ENCODE results near the gene PHIP. TPM values are rescaled to one million over a fixed set of nuclear protein-coding genes. Genes with fewer than 3 reads are reported as not detected.

The PHIP gene
- total RNA-seq (2021) (20.6 and 29.0 TPM in 2 replicates), Bru-seq, nascent RNA (percentile 94 among the genes with signal in this experiment), BruChase-seq, experiment 1, labeled RNA remaining after a 2-hour chase (percentile 92 among the genes with signal in this experiment), BruChase-seq, experiment 2, labeled RNA remaining after a 6-hour chase (percentile 89 among the genes with signal in this experiment)
- long read RNA-seq, full-length matches to known transcripts = 4 of 20 reads
- long read RNA-seq, partial matches to known transcripts = 11 of 20 reads
- long read RNA-seq, other reads (novel, unspliced or antisense) = 5 of 20 reads

DNA sequence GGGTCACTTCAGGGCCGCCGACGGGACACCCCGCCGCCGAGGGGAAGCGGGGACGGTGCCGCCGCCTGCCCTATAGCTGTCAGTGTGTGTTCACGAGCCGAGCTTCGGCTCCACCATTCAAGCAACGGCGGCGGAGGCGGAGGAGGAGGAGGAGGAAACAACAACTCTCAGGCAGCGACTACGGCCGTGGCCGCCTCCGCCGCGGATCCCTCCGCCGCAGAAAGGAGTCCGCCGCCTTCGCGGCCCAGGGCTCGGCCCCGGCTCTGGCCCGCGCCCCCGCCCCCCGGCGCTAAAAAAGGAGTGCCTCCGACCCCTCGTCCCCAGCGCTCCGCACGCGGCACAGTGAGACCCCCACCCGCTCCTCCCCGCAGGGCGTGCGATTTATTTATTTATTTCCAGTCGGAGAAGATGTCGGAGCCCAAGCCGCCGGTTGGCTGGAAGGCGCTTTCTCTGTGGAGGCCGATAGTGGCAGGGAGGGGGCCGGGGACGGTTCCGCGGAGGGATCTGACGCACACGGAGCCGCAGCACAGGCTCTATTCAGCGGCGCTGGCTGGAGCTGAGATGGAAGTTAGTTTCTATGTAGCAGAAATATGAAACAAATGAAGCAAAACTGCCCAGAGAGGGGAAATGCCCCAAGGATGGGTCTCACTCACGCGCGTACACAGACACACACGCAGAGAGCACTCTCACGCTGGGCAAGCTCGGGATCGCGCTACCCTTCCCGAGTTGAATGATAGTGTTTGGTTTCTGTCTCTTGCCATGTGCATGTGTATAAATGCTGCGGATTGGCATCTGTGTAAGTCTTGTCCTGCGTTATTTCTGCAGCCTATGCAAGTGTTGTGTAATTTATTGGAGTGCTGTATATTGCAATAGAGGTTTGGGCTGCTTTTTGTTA is at the start of gene PHIP:
PHIP (minus strand) TSS at position 180 of the 895 bp plus-strand sequence. CDS start 186 bp downstream, outside the sequence.
- Histone ChIP-seq H3K4me2 (peak within 1 kb of the TSS; percentile 90), H2AFZ (peak within 1 kb of the TSS; percentile 96), H3F3A (ENCODE audit: insufficient read depth, low read depth) (0 out of 2 replicates have a peak, but pooled peaks cover 4% of the 10 kb centered on the region), H3K79me2 (ENCODE audit: low read depth) (peaks cover 34% of the 10 kb centered on the region), H3K27ac (peak within 1 kb of the TSS; percentile 69), H3K4me1 (replicated peaks; ENCODE audit: insufficient read depth) (peaks cover 22% of the 10 kb centered on the region; the same call in 1 of the 2 replicates), H4K20me1 (ENCODE audit: insufficient read depth) (peaks cover 5% of the 10 kb centered on the region; the same call in 1 of the 2 replicates), H3K9me2 (ENCODE audit: insufficient read depth) (no peaks in the 10 kb centered on the region), H3K9me3 (ENCODE audit: insufficient read depth, low read depth) (no peaks in the 10 kb centered on the region), H3K27me3 (ENCODE audit: insufficient read depth, low read depth) (no peaks in the 10 kb centered on the region), H3K4me3 (peak within 1 kb of the TSS; percentile 89), H3K36me3 (ENCODE audit: low read depth) (peaks cover 6% of the 10 kb centered on the region; the same call in 1 of the 2 replicates)
- no peak for TF ChIP-seq EZH2 (IDR thresholded peaks at IDR 0.05; ENCODE audit: low read depth)
- TF ChIP-seq, protein P1, sequence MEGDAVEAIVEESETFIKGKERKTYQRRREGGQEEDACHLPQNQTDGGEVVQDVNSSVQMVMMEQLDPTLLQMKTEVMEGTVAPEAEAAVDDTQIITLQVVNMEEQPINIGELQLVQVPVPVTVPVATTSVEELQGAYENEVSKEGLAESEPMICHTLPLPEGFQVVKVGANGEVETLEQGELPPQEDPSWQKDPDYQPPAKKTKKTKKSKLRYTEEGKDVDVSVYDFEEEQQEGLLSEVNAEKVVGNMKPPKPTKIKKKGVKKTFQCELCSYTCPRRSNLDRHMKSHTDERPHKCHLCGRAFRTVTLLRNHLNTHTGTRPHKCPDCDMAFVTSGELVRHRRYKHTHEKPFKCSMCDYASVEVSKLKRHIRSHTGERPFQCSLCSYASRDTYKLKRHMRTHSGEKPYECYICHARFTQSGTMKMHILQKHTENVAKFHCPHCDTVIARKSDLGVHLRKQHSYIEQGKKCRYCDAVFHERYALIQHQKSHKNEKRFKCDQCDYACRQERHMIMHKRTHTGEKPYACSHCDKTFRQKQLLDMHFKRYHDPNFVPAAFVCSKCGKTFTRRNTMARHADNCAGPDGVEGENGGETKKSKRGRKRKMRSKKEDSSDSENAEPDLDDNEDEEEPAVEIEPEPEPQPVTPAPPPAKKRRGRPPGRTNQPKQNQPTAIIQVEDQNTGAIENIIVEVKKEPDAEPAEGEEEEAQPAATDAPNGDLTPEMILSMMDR (conservative IDR thresholded peaks at IDR 0.05) = no peak
- BruUV-seq (replicated peaks) = TSS peak; percentile 70
- CTCF ChIA-PET = no interaction called here
- POLR2A ChIA-PET (ENCODE audit: unreplicated experiment) = interaction anchor here (0.5 to 0.7 kb wide), 2 partner anchors 458 to 567 kb away, joined by 3 to 4 read pairs; no protein-coding TSS in a partner anchor
- DNase-seq = peak; percentile 71 to 89
- intact Hi-C loops (cut with micrococcal nuclease; ENCODE audit: unreplicated experiment) = loop anchor here (2.0 to 10.0 kb wide), 7 partner anchors 89 to 736 kb away; partner anchors contain the start of gene LCA5

DNA sequence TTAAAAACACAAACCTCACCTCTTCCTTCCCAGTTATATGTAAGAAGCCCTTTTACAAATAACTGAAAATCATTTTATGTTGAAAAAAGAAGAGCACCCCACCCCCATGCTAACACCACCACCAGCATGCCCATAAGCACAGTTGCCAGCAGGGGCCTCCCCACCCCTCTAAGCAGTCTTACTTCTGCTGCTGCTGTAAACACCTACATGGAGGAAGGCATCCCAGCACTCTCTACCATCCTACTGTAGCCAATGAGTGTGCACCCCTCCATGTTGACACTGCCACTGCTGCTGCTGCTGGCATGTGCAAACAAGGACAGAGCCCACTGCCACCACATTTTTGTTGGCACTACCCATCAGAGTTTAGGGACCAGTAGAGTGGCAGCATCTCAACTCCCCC is 49.6 kb upstream of the PHIP start:
- no TSS peak for BruUV-seq (replicated peaks)
- H3K4me2 ChIP-seq = no peak overlapping the region
- no peak overlapping the region for H3K4me3 ChIP-seq
- intact Hi-C loops (cut with micrococcal nuclease; ENCODE audit: unreplicated experiment) = no loop called here
- CTCF ChIA-PET = no interaction called here
- no peak for TF ChIP-seq EZH2 (IDR thresholded peaks at IDR 0.05; ENCODE audit: low read depth)
- TF ChIP-seq, protein P1 (conservative IDR thresholded peaks at IDR 0.05) = no peak
- H3K9me2 ChIP-seq (ENCODE audit: insufficient read depth) = no peaks in the 10 kb centered on the region
- no peaks in the 10 kb centered on the region for H3K9me3 ChIP-seq (ENCODE audit: insufficient read depth, low read depth)
- no peak overlapping the region for H3K27ac ChIP-seq
- DNase-seq = no peak
- no peaks in the 10 kb centered on the region for H3K4me1 ChIP-seq (replicated peaks; ENCODE audit: insufficient read depth)
- POLR2A ChIA-PET (ENCODE audit: unreplicated experiment) = no interaction called here
- no peaks in the 10 kb centered on the region for H4K20me1 ChIP-seq (ENCODE audit: insufficient read depth)
- no peak overlapping the region for H2AFZ ChIP-seq
- no peaks in the 10 kb centered on the region for H3F3A ChIP-seq (ENCODE audit: insufficient read depth, low read depth)
- no peaks in the 10 kb centered on the region for H3K36me3 ChIP-seq (ENCODE audit: low read depth)
- H3K79me2 ChIP-seq (ENCODE audit: low read depth) = no peaks in the 10 kb centered on the region
- no peaks in the 10 kb centered on the region for H3K27me3 ChIP-seq (ENCODE audit: insufficient read depth, low read depth)

DNA sequence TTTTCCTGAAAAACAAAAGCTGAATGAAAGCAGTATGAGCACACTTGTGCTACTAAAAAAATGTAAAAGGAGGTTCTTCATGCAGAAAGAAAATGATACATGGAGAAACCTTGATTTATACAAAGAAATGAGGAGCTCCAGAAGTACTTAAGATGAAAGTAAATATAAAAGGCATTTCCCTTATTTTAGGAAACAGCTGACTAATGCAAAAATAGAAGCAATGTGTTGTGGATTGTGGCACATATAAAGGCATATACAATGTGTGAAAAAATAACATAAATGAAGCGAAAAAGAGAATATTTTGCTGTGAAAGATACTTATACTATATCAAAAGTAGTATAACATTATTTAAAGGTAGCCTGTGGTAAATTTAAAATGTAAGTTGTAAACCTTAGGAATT is 41.2 kb upstream of the PHIP start:
- H4K20me1 ChIP-seq (ENCODE audit: insufficient read depth) = no peaks in the 10 kb centered on the region
- H3K4me2 ChIP-seq = no peak overlapping the region
- H3K9me3 ChIP-seq (ENCODE audit: insufficient read depth, low read depth) = no peaks in the 10 kb centered on the region
- H3K27ac ChIP-seq = no peak overlapping the region
- no peaks in the 10 kb centered on the region for H3K9me2 ChIP-seq (ENCODE audit: insufficient read depth)
- H3F3A ChIP-seq (ENCODE audit: insufficient read depth, low read depth) = no peaks in the 10 kb centered on the region
- H3K36me3 ChIP-seq (ENCODE audit: low read depth) = no peaks in the 10 kb centered on the region
- H3K27me3 ChIP-seq (ENCODE audit: insufficient read depth, low read depth) = no peaks in the 10 kb centered on the region
- H3K4me3 ChIP-seq = no peak overlapping the region
- TF ChIP-seq, protein P1 (conservative IDR thresholded peaks at IDR 0.05) = no peak
- no peak for TF ChIP-seq EZH2 (IDR thresholded peaks at IDR 0.05; ENCODE audit: low read depth)
- ChIA-PET POLR2A (ENCODE audit: unreplicated experiment) (no interaction called here), CTCF (no interaction called here)
- no peaks in the 10 kb centered on the region for H3K79me2 ChIP-seq (ENCODE audit: low read depth)
- intact Hi-C loops (cut with micrococcal nuclease; ENCODE audit: unreplicated experiment) = no loop called here
- BruUV-seq (replicated peaks) = no TSS peak
- no peaks in the 10 kb centered on the region for H3K4me1 ChIP-seq (replicated peaks; ENCODE audit: insufficient read depth)
- DNase-seq = no peak
- H2AFZ ChIP-seq = no peak overlapping the region

Measured in PC-9 (cell line).